GM21360 (cell line): Measurements from ENCODE around the gene RCOR3.
A peak's percentile ranks its signal among the peaks of the same experiment; 100 is the strongest.
"Not testable (repeated sequence)": the region's sequence is repeated elsewhere in the genome, so short reads cannot be mapped to it uniquely, and the experiment has no call there.

Experiments
- ATAC-seq: cut with Tn5 transposase; IDR thresholded peaks from one replicate; pipeline ENCODE4 v1.9.1; 2021; ENCODE audit warnings: mild to moderate bottlenecking, moderate library complexity; ENCODE audit not compliant: unreplicated experiment

RCOR3 gene

DNA sequence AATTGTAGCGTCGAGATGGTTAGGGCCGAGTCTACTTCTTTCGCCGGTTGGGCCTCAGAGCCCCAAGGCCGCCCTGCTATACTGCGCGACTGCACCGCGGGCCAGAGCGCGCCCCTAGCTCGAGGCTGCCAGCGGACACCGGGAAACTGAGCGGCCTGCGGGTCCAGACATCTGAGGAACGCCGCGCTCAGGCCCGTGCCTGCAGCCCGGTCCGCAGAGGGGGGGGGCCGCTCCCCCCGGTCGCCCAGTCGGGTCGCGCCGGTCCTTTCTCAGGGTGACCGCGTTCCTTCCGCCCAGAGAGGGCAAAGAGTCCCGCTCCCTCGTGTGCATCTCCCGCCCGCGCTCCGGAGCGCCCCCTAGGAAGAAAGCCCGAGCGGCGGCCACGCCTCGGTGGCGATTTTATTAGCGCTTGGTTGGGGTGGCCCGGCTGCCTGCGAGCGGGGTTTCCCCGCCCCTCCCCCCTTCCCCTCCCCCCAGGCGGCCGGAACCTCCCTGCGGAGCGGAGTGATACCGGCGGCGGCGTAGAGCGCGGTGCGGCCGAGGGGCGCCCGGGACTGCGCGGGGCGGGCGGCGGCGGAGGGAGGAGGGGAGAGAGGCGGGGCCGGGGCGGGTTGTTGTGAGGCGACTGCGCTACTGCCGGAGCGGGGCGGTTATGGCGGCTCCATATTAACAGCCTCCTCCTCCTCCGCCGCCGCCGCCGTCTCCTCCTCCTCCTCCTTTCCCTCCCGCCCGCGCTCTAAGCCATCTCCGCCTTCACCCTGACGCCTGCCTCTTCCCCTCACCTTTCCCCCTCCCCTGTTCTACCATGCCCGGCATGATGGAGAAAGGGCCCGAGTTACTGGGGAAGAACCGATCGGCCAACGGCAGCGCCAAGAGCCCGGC, at the start of gene RCOR3:
Gene RCOR3 (plus strand): TSS at position 611 of the 882 bp plus-strand sequence. CDS start 195 bp downstream, at position 806.
- ATAC-seq, result peak; percentile 66

DNA sequence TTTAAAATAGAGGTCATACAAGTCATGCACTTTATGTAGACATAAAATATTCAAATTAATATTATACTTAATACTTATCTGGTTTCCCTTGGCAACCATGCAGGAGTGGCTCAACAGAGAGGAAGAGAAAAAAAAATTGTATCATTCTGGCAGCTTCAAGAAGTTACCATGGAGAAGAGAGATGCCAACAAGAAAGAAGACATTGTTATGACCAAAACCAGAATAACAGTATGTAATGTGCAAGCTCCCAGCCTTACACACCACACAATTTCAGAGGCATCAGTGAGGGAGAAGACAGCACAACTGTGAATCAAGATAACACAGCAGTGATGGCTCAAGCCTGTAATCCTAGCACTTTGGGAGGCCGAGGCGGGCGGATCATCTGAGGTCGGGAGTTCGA, 49.1 kb upstream of the RCOR3 start:
- ATAC-seq, result no peak

DNA sequence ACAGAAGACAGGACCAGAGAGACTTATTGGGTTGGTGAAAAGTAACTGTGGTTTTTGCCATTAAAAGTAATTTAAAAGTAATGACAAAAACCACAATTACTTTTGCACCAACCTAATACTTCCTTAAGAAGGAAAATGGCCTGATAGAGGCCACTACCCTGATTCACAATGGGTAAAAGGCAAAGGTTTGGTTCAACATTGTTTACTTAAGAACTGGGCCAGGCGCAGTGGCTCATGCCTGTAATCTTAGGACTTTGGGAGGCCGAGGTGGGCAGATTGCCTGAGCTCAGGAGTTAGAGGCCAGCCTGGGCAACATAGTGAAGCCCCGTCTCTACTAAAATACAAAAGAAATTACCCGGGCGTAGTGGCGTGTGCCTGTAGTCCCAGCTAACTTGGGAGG, 48.2 kb upstream of the RCOR3 start:
- no peak for ATAC-seq

DNA sequence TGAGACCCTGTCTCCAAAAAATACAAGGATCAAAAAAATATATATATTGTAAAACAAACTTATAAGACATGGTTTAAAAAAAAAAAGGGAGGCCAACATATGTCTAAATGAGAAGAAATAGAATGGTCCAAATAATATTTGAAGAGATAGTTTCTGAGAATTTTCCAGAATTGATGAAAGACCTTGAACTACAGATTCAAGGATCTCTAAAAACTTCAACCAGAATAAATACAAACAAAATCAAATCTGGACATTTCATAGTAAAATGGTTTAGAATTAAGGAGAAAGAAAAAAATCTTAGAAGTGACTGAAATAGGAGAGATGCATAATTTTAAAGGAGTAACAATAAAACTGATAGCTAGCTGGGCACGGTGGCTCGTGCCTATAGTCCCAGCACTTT, 45.5 kb upstream of the RCOR3 start:
- ATAC-seq, result no peak

DNA sequence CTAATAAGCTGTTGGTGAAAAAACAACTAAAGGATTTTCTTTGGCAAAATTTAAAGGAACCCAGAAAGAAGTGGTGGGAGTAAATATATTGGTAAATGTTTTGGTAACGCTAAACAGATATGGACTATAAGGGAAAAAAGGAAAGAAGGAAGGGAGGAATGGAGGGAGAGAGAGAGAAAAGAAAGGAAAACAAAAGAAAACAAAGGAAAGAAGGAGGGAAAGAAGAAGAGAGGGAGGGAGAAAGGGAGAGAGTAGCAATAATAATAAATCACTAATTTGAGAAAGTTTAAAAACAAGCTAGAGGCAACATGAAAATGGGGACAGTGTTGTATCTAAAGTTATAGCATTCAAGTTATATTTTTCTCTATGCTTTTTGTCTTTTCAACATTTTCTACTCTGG, 43.6 kb upstream of the RCOR3 start:
- ATAC-seq, result no peak

DNA sequence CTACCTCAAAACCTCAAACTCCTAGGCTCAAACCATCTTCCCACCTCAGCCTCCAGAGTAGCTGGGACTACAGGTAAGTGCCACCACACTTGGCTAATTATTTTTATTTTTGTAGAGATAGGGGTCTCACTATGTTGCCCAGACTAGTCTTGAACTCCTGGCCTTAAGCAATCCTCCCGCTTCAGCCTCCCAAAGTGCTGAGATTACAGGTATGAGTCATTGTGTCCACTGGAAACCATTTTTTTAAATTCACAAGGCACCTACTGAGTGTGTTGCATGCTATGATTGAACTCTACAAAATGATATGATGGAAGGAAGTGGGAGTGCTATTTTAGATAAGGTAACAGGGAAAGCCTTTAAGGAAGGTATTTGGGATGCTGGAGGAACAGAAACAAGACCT, 41.8 kb upstream of the RCOR3 start:
- ATAC-seq, result no peak

DNA sequence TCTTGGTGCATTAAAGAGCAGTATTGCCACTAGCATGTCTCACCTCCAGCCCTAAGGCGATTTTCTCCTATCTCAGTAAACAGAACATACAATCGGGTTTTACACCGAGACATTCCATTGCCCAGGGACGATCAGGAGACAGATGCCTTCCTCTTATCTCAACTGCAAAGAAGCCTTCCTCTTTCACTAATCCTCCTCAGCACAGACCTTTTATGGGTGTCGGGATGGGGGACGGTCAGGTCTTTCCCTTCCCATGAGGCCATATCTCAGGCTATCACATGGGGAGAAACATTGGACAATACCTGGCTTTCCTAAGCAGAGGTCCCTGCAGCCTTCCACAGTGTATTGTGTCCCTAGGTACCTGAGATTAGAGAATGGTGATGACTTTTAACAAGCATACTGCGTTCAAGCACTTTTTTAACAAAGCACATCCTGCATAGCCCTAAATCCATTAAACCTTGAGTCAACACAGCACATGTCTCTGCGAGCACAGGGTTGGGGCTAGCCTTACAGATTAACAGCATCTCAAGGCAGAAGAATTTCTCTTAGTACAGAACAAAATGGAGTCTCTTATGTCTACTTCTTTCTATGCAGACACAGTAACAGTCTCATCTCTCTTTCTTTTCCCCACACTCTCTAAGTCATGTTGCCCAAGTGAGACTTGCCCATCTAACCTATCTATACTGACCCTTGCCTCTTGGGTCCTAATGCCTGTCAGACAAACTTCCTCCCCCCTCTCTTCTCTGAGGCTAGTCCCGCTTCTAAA, 36.5 kb upstream of the RCOR3 start:
- not testable (repeated sequence) for ATAC-seq

DNA sequence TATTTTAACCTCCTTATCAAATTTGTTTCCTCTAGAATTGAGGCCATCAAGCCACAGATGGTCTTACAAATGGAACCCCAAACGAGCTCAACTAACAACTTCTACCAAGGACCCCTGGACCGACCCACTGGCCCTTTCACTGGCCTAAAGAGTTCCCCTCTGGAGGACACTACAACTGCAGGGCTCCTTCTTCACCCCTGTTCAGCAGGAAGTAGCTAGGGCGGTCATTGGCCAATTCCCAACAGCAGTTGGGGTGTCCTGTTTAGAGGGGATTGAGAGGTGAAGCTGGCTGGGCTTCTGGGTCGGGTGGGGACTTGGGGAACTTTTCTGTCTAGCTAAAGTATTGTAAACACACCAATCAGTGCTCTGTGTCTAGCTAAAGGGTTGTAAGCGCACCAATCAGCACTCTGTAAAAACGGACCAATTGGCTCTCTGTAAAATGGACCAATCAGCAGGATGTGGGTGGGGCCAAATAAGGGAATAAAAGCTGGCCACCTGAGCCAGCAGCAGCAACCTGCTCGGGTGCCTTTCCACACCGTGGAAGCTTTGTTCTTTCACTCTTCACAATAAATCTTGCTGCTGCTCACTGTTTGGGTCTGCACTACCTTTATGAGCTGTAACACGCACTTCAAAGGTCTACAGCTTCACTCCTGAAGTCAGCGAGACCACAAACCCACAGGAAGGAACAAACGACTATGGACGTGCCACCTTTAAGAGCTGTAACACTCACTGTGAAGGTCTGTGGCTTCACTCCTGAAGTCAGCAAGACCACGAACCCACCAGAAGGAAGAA, 30.4 kb upstream of the RCOR3 start:
- not testable (repeated sequence) for ATAC-seq

DNA sequence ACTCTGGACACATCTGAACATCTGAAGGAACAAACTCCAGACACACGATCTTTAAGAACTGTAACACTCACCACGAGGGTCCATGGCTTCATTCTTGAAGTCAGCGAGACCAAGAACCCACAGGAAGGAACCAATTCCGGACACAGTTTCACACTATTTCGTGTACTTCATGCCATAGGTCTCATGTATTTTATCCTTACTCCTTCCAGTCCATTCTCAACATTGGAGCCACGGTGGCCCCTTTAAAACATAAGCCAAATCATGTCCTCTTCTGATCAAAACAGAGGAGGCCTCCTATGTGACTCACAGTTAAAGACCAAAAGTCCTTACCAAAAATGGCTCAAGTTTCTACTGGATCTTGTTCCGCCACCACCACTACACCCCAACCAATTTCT, 29.8 kb upstream of the RCOR3 start:
- no peak for ATAC-seq

DNA sequence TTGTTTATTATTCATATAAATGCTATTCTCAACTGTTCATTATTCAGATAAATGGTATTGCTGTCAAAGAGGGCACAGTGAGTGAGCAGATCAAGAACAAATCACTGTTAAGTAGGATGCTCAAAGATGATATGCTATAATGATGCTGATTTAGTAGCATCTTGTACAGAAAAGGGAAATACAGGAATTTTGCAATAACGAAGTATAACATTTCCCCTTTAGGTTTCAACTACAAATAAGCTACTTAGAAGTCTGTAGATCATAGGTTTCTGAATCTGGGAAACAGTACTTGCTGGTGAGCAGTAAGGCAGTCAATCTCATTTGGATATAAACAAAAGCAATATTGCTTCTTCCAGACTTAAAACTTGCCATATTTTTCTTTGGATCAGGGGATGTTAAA, 27.3 kb upstream of the RCOR3 start:
- ATAC-seq, result no peak

DNA sequence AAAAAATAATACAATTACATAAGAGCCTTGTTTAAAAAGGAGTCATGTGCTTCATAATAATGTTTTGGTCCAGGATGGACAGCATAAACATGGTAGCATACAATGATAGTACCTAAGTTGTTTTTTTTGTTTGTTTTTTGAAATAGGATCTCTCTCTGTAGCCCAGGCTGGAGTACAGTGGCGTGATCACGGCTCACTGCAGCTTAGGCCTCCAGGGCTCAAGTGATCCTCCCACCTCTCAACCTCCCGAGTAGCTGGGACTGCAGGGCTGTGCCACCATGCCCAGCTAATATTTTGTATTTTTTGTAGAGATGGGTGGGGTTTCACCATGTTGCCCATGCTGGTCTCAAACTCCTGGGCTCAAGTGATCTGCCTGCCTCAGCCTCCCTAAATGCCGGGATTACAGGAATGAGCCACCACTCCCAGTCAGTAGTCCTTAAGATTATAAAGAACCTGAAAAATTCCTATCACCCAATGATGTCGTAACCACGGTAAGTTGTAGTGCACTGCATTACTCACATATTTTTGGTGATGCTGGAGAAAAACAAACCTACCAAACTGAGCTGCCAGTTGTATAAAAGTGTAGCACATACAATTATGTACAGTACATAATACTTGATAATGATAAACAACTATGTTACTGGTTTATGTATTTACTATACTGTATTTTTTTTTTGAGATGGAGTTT, 22.4 kb upstream of the RCOR3 start:
- ATAC-seq, result no peak

DNA sequence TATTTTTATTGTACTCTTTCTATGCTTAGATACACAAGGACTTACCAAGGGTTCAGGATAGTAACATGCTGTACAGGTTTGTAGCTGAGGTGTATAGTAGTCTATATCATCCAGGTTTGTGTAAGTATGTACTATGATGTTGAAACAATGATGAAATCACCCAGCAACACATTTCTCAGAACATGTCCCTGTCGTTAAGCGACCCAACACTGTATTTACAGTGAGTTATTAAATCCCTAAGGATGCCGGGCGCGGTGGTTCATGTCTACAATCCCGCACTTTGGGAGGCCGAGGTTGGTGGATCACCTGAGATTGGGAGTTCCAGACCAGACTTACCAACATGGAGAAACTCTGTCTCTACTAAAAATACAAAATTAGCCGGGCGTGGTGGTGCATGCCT, 21.6 kb upstream of the RCOR3 start:
- no peak for ATAC-seq

DNA sequence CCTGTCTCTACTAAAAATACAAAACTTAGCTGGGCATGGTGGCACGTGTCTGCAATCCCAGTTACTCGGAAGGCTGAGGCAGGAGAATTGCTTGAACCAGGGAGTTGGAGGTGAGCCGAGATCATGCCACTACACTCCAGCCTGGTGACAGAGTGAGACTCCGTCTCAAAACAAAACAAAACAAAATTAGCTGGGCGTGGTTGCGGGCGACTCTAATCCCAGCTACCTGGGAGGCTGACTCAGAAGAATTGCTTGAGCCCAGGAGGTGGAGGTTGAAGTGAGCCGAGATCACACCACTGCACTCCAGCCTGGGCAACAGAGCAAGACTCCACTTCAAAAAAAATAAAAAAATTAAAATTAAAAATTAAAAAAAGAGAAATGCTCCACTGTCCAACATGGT, 18.6 kb upstream of the RCOR3 start:
- not testable (repeated sequence) for ATAC-seq

DNA sequence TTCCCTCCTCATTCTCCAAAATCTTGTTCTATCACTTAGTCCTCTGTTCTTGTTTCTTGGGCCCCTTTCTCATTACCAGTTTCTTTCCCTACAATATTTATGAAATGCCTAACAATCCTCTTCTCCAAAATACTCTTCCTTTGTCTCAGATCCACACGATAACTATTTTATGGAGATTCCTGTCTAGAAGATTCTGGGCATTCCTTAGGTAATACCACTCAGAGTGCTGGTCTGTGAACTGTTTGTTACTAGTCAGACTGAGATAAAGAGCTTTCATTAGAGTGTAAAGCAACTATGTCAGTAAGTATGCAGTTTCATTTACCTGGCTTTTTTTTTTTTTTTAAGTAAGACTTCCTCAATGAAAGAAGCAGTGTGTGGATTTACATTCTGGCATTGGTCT, 18.1 kb upstream of the RCOR3 start:
- no peak for ATAC-seq

DNA sequence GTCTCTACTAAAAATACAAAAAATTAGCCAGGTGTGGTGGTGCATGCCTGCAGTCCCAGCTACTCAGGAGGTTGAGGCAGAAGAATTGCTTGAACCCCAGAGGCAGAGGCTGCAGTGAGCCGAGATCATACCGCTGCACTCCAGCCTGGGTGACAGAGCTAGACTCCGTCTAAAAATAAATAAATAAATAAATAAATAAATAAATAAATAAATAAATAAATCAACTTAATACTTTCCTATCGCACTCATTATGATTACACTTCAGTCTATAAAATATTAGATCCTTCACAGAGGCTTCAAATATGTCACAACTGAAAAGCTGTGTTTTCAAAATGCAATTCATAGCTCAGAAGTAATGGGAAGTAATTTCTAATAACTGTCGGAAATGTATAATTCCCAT, 15.5 kb upstream of the RCOR3 start:
- not testable (repeated sequence) for ATAC-seq

DNA sequence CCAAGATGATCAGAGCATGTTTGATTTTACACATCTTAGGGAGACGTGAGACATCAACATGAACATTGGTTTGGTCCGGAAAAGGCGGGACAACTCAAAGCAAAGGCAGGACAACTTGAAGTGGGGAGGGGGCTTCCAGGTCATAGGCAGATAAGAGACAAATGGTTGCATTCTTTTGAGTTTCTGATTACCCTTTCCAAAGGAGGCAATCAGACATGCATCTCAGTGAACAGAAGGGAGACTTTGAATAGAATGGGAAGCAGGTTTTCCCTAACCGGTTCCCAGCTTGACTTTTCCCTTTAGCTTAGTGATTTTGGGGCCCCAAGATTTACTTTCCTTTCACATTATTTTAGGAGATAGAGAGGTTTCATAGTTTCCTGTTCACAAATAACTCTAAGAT, 12.6 kb upstream of the RCOR3 start:
- not testable (repeated sequence) for ATAC-seq

DNA sequence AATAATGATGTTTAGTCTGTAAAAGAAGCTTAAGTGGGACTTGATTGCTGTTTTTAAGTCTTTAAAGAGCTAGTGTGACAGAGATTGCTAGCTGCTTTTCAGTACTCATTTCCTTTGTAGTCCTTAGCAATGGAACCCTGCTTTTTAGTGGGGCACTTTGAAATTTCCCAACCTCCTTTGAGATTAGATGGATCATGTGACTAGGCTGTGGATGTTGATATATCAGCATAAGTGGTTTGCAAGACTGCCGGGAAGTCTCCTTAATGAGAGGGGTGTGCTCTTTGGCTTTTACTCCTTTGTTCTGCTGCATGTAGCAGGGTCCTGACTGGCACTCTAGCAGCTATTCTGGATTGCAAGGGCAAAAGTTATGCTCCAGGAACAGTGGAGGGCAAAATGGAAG, 11.2 kb upstream of the RCOR3 start:
- no peak for ATAC-seq

DNA sequence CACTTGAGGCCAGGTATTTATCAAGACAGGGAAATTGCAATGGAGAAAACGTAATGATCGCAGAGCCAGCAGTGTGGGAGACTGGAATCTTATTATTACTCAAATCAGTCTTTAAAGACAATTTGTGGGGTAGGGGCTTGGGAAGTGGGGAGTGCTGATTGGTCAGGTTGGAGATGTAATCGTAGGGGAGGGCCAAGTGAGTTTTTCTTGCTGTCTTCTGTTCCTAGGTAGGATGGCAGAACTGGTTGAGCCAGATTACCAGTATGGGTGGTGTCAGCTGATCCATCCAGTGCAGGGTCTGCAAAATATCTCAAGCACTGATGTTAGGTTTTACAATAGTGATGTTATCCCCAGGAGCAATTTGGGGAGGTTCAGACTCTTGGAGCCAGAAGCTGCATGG, 9.6 kb upstream of the RCOR3 start:
- ATAC-seq, result not testable (repeated sequence)

DNA sequence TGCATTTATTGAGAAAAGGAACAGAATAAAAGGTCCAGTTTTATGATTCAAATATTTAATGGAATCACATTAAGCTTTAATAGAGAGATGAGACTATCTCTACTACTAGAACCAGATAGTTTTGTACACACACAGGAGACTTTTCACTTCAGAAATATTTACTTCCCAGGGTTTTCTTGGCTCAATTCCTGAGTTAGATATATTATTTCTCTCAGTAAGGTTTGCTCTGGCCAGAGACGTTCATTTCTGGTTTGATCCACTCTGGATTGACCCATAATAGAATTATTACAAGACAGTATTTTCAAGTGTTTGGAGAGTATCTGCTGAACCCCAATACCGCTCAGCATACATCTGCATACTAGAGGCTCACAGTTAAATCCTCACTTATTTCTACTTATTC, 1.3 kb upstream of the RCOR3 start:
- no peak for ATAC-seq

DNA sequence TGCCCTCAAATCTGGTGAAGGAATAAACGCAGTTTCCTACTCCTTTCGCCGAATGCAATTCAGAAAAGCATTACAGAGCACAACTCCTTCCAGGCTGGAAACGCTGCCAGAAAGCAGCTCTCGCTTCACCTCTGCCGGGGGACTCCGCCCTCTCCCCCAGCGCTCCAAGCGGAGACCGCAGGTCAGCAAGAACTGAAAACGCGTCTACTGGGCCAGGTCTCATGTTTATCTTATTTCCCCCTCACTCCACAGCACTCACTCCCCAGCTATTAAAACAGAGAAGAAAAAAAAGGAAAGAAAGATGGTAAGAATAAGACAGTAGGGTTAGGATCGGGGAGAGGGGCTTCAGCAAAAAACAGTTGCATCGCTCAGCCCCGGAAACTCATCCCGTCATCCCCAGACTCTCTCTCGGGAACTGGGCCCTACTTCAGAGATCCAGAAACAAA, 833 bp upstream of the RCOR3 start:
- peak; percentile 34 for ATAC-seq
